Skeletal muscle tissue (tissue), 4 donors: ENCODE measurements around the gene KRTAP5-4. TPM values are rescaled to one million over a fixed set of nuclear protein-coding genes. Genes with fewer than 3 reads are reported as not detected.

Experiments used
- H3K27ac ChIP-seq: one replicate; pipeline ENCODE4 v1.7.0; 2013; ENCODE audit warnings: mild to moderate bottlenecking, low read depth, low read length, inconsistent platforms
- H3K27me3 ChIP-seq, 3 donors: one replicate each; pipeline ENCODE4 v1.7.0; 2013; ENCODE audit warnings: low read length in 3 of 3; ENCODE audit not compliant: control insufficient read depth in 3 of 3, insufficient read depth in 3 of 3
- H3K36me3 ChIP-seq, 3 donors: one replicate each; pipeline ENCODE4 v1.7.0; 2013; ENCODE audit warnings: low read length in 3 of 3; ENCODE audit not compliant: control insufficient read depth in 3 of 3, insufficient read depth in 3 of 3
- H3K4me1 ChIP-seq, 3 donors: one replicate each; pipeline ENCODE4 v1.7.0; 2013; ENCODE audit warnings: low read length in 3 of 3, mild to moderate bottlenecking in 3 of 3; ENCODE audit not compliant: control insufficient read depth in 3 of 3, insufficient read depth in 3 of 3
- H3K4me3 ChIP-seq, 3 donors: one replicate each; pipeline ENCODE4 v1.7.0; 2013; ENCODE audit warnings: low read length in 3 of 3
- H3K9ac ChIP-seq, 3 donors: one replicate each; pipeline ENCODE4 v1.7.0; 2013; ENCODE audit warnings: low read length in 3 of 3, mild to moderate bottlenecking in 3 of 3, moderate library complexity in 2 of 3, low read depth in 1 of 3
- H3K9me3 ChIP-seq, 3 donors: one replicate each; pipeline ENCODE4 v1.7.0; 2013; ENCODE audit warnings: low read length in 3 of 3; ENCODE audit not compliant: control insufficient read depth in 3 of 3
- total RNA-seq: library from RNA; depleted of rRNA; stranded (reverse); fragments of >200 nt; gene quantifications from one replicate; pipeline ENCODE4 v1.2.3, GENCODE V29; 2014
- donor health status: Osteomylitis.

Gene KRTAP5-4
- total RNA-seq, 1 donor from 2014 or later, result not detected

DNA sequence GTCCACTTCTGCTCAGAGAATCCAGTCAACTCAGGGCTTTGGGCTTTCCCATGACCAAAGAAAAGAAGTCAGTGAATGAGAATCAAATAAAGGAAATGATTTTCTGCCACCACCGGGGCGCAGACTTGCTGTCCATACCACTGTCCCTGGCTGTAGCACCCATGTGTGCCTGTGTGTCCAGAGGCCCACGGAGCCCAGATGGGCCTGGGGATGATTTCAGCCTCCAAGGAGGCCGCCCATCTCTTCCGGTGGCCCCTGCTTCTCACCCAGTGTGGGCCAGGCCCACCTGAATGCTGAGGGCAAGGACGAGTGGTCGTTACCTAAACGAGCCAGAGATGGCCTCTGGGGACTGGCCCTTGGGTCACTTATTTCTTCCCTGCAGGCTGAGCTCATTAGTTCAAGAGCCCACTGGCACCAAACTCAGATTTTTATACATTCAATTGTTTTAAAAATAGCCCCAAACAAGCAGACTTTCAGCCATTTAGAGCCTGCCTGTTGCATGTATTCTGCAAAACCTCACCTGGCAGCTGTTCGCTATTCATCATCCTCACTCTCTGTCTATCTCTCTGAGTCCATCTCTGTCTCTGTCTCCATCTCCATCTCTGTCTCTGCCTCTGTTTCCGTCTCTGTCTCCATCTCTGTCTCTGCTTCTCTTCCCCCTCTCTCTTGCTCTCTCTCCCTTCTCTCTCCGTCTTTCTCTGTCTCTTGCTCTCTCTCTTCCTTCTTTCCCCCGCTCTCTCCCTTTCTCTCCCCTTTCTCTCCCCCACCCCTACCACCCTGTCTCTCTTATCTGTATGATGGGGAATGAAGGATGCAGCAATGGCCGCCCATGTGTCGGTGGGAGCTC, 31.8 kb upstream of the KRTAP5-4 start:
- Histone ChIP-seq H3K27me3 (peaks cover 15 to 24% (median 20%) of the 10 kb centered on the region in 3 donors), H3K36me3 (no peaks in the 10 kb centered on the region), H3K9ac (no peak overlapping the region), H3K4me1 (peaks cover 0 to 4% (median 0%) of the 10 kb centered on the region in 3 donors), H3K9me3 (no peaks in the 10 kb centered on the region), H3K4me3 (no peak overlapping the region), H3K27ac (no peak overlapping the region)

DNA sequence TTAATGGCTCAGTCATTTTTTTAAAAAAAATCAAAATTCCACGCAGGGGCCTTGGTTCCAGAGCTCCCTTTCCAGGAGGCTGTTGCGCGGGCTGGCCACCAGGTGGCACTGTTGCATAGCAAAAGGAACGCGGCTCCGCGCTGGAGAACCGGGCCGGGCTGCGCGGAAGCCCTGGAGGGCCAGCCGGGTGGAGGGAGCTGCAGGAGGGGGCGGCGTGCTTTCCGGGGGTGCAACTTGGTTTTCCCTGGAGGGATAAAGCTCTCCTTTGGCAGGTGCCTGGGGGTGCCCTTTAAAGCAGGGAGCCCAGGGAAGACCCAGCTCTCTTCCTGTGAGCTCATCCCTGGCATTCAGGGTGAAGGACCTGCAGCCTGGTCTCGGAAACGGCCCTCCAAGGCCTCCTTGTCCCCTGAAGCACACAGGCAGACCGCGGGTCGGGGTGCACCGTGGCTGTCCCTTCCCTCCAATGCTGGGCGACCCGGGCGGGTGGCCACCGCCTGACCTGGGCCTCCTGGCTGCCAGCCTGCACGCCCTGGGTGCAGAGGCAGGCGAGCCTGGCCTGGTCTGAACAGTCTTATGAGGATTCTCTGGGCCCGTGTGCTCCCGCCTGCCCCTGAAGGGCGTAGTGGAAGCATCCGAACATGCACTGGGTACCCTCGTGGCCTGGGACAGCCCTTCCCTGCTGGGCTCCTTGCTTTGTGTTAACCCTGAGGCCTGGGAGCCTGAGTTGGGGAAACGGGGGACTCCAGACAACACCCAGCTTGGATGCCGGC, 31.0 kb upstream of the KRTAP5-4 start:
- H3K9ac ChIP-seq, result no peak overlapping the region
- H3K27ac ChIP-seq, result no peak overlapping the region
- no peaks in the 10 kb centered on the region for H3K36me3 ChIP-seq
- no peak overlapping the region for H3K4me3 ChIP-seq
- H3K27me3 ChIP-seq, result peaks cover 15 to 31% (median 20%) of the 10 kb centered on the region in 3 donors
- peaks cover 0 to 4% (median 0%) of the 10 kb centered on the region in 3 donors for H3K4me1 ChIP-seq
- no peaks in the 10 kb centered on the region for H3K9me3 ChIP-seq

DNA sequence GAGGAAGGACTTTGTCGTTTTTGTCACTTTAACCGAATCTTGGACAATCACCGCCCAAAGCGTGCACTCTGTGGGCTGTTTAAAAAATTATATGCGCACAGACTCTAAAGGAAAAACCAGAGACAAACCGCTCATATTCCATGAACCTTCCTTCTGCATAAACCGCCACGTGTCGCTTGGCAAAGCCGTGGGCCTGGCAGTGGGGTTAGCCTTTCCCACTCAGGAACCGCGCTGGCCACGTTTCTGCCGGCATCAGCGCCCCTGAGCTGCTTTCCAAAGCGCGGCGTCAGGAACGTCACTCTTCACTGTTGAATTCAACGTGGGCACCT, 30.5 kb upstream of the KRTAP5-4 start:
- Histone ChIP-seq H3K9ac (no peak overlapping the region), H3K4me3 (no peak overlapping the region), H3K4me1 (peaks cover 0 to 4% (median 0%) of the 10 kb centered on the region in 3 donors), H3K36me3 (no peaks in the 10 kb centered on the region), H3K27ac (no peak overlapping the region), H3K27me3 (peaks cover 15 to 31% (median 20%) of the 10 kb centered on the region in 3 donors), H3K9me3 (no peaks in the 10 kb centered on the region)

DNA sequence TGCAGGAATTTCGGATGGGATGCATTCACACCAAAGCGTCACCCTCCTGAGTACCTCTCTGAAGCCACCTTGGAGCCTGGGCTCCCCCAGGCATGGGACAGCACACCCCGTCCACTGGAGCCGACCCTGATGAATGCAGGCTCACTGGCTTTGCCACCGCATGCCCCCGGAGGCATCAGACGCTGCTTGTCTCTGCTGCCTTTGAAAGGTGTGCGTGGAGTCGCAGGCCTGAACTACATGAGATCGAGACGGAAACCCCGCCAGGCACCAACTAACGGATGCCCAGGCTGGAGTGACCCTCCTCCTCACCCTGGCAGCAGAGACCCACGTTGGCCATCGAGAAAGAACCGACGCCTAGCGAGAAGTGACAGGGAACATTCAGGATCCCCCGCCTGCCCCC, 30.1 kb upstream of the KRTAP5-4 start:
- Histone ChIP-seq H3K27me3 (peaks cover 15 to 31% (median 20%) of the 10 kb centered on the region in 3 donors), H3K4me1 (peaks cover 0 to 4% (median 0%) of the 10 kb centered on the region in 3 donors), H3K4me3 (no peak overlapping the region), H3K9ac (no peak overlapping the region), H3K9me3 (no peaks in the 10 kb centered on the region), H3K27ac (no peak overlapping the region), H3K36me3 (no peaks in the 10 kb centered on the region)

DNA sequence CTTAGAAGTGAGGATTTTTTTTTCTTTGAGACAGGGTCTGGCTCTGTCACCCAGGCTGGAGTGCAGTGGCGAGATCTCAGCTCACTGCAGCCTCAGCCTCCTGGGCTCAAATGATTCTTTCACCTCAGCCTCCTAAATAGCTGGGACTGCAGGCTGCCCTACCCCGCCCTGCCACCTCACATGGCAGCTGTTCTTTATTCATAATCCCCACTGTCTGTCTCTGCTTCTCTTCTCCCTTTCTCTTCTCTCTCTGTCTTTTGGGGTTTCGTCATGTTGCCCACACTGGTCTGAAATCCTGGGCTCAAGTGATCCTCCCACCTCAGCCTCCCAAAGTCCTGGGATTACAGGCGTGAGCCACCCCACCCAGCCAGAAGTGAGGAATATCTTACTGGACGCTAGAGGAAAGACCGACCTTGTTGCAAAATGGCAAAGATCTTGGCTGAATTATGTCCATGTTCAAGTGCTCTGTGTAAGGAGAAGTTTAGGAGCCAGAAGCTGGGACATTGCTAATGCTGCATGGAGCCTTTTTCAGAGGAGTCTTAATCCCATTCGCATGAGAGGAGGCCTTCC, 29.6 kb upstream of the KRTAP5-4 start:
- Histone ChIP-seq H3K27me3 (peaks cover 13 to 28% (median 20%) of the 10 kb centered on the region in 3 donors), H3K36me3 (no peaks in the 10 kb centered on the region), H3K9ac (no peak overlapping the region), H3K9me3 (no peaks in the 10 kb centered on the region), H3K27ac (no peak overlapping the region), H3K4me1 (peaks cover 0 to 4% (median 0%) of the 10 kb centered on the region in 3 donors), H3K4me3 (no peak overlapping the region)

DNA sequence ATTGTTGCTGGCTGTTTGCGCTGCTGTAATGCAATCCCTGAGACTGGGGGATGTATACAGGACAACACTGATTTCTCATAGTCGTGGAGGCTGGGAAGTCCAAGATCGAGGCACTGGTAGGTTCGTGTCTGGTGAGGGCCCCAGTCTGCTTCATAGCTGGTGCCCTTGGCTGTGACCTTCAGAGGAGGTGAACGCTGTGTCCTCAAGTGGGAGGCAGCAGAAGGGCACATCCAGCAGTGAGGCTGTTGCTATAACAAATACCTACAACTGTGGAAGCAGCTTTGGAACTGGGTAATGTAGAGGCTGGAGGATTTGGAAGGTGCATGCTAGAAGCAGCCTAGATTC, 29.0 kb upstream of the KRTAP5-4 start:
- Histone ChIP-seq H3K36me3 (no peaks in the 10 kb centered on the region), H3K27ac (no peak overlapping the region), H3K4me3 (no peak overlapping the region), H3K9me3 (no peaks in the 10 kb centered on the region), H3K4me1 (peaks cover 0 to 4% (median 0%) of the 10 kb centered on the region in 3 donors), H3K9ac (no peak overlapping the region), H3K27me3 (peaks cover 9 to 22% (median 17%) of the 10 kb centered on the region in 3 donors)

DNA sequence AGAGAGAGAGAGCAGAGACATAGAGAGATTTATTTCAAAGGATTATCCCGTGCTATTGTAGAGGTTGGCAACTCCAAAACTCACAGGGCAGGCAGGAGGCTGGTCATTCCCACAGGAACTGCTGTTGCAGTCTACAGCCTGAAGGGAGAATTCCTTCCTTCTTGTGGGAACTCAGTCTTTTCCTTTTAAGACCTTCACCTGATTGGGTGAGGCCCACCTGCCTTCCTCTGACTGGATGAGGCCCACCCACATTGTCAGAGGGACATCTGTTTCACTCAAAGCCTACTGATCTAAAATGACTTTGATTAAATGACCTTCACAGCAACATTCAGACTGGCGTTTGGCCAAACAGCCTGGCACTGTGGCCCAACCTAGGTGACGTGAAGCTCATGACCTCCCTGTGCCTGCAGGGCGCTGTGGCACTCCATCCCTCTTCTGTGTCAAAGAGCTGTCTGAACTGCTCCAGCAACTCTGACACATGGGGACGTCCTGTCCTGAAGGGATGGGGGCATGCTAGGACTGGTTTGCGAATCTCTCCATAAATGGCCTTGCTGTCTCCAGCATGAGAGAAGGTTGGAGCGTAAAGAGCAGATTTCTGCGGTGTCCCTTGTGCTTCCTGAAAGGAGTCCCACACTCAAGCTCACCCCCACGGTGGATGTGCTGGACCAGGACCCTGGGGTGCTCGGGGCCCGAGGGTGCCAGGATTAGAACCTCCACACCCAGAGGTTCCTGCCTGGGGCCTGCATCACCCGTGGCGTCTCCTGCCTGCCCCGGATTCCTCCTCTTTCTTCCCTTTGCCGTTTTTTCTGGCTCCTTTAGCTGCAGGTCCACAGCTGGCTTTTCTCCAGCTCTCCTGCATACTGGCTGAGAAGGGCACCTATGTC, 28.3 kb upstream of the KRTAP5-4 start:
- Histone ChIP-seq H3K4me1 (peaks cover 0 to 4% (median 0%) of the 10 kb centered on the region in 3 donors), H3K9me3 (no peaks in the 10 kb centered on the region), H3K27me3 (peaks cover 3 to 20% (median 11%) of the 10 kb centered on the region in 3 donors), H3K27ac (no peak overlapping the region), H3K9ac (no peak overlapping the region), H3K36me3 (no peaks in the 10 kb centered on the region), H3K4me3 (no peak overlapping the region)

DNA sequence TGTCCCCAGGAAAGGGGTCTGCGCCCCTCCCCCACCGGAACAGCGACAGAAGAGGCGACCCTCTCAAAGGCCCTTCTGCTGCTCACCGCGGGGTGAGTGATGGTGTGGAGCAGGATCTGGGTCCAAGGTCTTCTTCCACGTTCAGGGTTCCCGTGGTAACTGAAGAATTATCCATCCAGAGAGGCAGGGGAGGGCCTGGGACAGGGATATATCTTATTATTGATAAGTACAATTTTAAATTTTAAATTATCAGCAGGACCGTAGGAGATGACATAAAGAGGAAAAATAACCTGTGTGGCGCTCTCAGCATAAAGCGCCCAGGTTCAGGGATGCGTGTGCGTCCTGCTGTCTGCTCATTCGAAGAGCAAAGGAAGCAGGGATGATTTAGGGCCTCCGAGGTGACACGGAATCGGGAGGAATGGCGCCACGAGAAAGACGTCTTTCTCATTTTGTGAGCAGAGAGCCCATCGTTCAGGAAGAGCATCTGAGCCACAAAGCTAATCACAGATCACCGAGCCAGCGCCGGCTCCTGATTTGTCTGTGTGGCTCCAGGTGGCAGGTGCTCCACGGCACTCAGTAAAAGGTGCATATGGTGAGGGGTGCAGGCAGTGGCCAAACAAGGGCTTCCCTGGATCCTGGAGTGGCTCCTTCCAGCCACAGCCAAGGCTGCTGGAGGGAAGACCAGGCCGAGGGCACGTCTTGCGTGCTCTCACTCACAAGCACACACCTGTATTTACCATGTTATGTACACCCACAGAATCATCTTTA, 26.9 kb upstream of the KRTAP5-4 start:
- H3K36me3 ChIP-seq, result no peaks in the 10 kb centered on the region
- no peak overlapping the region for H3K27ac ChIP-seq
- no peaks in the 10 kb centered on the region for H3K9me3 ChIP-seq
- H3K27me3 ChIP-seq, result peaks cover 0 to 16% (median 5%) of the 10 kb centered on the region in 3 donors
- no peak overlapping the region for H3K9ac ChIP-seq
- peaks cover 0 to 4% (median 0%) of the 10 kb centered on the region in 3 donors for H3K4me1 ChIP-seq
- H3K4me3 ChIP-seq, result no peak overlapping the region
